Retinal pigment epithelial cell (primary cell): ENCODE results near the gene CREB5.

ENCODE experiments used
- DNase-seq: peaks from one replicate; pipeline ENCODE4 v3.0.0-alpha.2; 2010; ENCODE audit warnings: low read depth
- H3K4me3 ChIP-seq: 2 replicates; pipeline ENCODE4 v1.5.1; 2011; ENCODE audit warnings: mild to moderate bottlenecking, low read length, control low read depth, moderate library complexity
- CTCF ChIP-seq: conservative IDR thresholded peaks from 2 replicates; pipeline ENCODE4 v1.5.1; 2011; ENCODE audit warnings: low read depth, low read length, control low read depth, inconsistent platforms

The CREB5 gene

DNA sequence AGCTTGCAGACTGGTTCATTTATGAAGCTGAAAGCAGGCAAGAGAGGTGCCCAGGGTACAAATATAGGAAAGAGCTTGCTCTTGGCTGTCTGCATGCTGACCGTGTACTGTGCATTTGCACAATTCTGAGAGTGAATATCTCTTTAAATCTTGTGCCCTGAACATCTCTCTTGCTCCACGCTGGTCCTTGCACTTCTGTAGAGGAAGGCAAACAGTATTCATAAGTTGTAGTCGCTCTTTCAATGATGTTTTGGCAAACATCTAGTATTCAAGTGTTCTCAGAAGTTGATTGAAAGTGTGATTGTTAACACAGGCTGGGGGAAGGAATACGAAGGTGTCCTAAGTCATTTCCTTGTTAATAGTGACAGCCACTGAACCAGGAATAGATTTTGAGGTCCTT lies 332.6 kb downstream of the CREB5 start:
- no peak for TF ChIP-seq CTCF
- no peak for DNase-seq
- H3K4me3 ChIP-seq = no peak overlapping the region

DNA sequence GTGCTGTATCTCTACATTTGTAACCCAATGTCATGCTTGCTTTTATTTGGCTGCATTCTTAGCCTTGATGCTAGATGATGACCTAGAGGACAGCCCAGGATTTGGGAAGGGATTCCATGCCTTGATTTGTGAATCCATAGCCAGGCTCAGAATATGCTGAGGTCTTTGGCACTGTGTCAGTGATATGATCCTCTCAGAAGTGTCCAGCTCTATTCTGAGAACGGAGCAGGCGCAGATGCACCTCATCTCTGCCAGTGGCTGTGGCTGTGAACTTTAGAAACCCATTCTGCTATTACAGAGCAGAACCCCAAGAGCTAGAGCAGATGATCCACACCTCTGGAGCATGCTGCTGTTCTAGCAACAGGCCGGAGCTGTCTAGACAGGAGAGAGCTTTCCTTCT lies 333.0 kb downstream of the CREB5 start:
- no peak for DNase-seq
- no peak for TF ChIP-seq CTCF
- H3K4me3 ChIP-seq = no peak overlapping the region

- DNase-seq = no peak
- H3K4me3 ChIP-seq = no peak overlapping the region
- no peak for TF ChIP-seq CTCF
These were observed 335.1 kb downstream of the CREB5 start for GRCh38 chr7:28747404-28747803.

- DNase-seq = no peak
- H3K4me3 ChIP-seq = no peak overlapping the region
- no peak for TF ChIP-seq CTCF
These were observed 335.5 kb downstream of the CREB5 start for GRCh38 chr7:28747854-28748253.

DNA sequence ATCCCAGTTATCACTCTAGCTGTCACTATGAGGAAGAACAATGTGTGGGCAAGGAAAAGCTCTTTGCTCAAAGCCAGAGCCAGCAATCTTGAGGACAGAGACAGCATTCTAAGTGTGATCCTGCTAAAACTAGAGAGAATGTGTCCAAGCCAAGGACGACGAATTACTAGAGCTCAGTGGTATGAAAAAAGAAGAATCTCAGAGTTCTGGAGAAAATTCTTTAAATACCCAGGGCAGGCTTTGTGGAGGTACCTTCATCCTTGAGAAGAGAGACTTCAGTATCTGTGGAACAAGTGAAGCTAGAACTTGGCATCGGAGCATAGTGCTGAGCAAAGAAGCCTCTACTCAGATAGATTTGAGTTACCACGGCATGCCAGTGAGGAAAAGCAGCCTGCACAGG lies 336.0 kb downstream of the CREB5 start:
- no peak overlapping the region for H3K4me3 ChIP-seq
- no peak for TF ChIP-seq CTCF
- no peak for DNase-seq

- DNase-seq = no peak
- no peak for TF ChIP-seq CTCF
- no peak overlapping the region for H3K4me3 ChIP-seq
These were observed 336.7 kb downstream of the CREB5 start for GRCh38 chr7:28748933-28749584.

DNA sequence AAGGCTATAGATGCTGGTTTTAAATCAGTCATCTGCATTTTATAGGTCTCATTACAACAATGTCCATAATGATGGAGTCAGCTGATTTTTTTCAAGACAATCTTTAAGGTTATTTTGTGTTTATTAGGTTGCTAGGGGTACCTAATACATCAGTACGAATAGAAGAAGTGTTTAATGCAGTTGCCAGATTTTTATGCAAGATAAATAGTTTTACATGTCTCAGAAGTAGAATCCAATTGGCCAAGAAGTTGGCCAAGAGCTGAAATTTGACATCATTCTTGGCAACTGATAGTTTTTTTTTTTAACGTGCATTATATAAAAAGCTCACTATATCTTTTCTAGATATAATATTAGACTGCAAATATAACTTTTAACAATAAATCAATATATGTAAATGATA lies 337.3 kb downstream of the CREB5 start:
- no peak for DNase-seq

More for the DNA sequence above, 337.3 kb downstream of the CREB5 start:
- H3K4me3 ChIP-seq = no peak overlapping the region
- no peak for TF ChIP-seq CTCF
